IPS-18c (cell line): ENCODE data around the gene ATG9A.
A peak's percentile ranks its signal among the peaks of the same experiment; 100 is the strongest.

Source experiments
- H3K4me3 ChIP-seq: 2 replicates; pipeline ENCODE4 v1.7.0; 2013; ENCODE audit warnings: low read depth, mild to moderate bottlenecking, low read length, moderate library complexity; ENCODE audit not compliant: insufficient read depth
- H3K9me3 ChIP-seq: one replicate; pipeline ENCODE4 v1.6.1; 2013; ENCODE audit warnings: mild to moderate bottlenecking, low read length, moderate library complexity; ENCODE audit not compliant: control insufficient read depth, insufficient read depth

ATG9A gene

GRCh38 chr2:219254590-219255201 lies 25.3 kb upstream of the ATG9A start:
- Histone ChIP-seq H3K4me3 (peak overlapping the region; percentile 38; the same call in 1 of the 2 replicates), H3K9me3 (no peaks in the 10 kb centered on the region)

- Histone ChIP-seq H3K9me3 (no peaks in the 10 kb centered on the region), H3K4me3 (peak within 1 kb of the TSS; percentile 45)
Observed at GRCh38 chr2:219253753-219254589, 24.5 kb upstream of the ATG9A start, which contains the start of gene TUBA4A. Gene TUBA4A (minus strand): TSS chr2:219253918. CDS start chr2:219253858, 60 bp downstream.

DNA sequence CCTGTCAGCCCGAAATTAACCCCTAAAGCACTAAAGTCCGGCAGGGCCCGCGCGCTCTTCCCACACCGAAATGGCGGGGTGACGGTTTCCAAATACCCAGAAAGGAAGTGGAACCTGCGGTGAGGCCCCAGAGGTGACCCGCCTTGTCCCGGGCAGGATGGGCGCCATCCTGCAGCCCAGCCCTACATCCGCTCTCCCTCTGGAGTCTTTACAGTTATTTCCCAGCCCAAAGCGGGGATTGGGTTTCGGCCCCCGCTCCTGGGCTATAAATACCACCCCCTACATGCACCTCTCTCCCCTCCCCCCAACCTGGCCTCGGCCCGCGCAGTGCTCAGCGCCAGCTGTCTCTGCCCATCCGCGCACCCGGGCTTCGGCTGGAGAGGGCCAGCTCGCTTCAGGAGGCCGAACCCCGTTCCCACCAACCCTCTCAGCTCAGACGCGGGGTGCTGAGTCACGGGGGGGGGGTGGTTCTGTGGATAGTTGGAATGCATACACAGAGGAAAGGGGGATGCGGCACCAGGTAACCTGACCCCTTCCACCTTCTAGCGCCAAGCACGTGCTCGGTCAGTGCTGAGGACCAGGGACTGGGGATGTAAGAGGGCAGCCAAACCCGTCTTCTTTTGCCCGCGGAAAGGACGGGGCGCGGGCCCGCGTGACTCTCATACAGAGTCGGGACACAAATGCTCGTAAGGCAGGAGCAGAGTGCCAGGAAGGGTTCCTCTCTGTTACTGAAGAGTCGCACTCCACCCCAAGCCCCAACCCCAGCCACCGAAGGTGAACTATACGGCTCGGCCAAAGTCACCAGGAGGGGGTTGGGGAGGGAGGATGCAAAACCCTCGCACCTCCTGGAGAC lies 23.7 kb upstream of the ATG9A start, which contains the start of gene TUBA4B:
TSS of gene TUBA4B (plus strand) at position 344 of the 853 bp plus-strand sequence. CDS start at position 509, 165 bp downstream.
- Histone ChIP-seq H3K9me3 (no peaks in the 10 kb centered on the region), H3K4me3 (peak within 1 kb of the TSS; percentile 45)

- Histone ChIP-seq H3K9me3 (no peaks in the 10 kb centered on the region), H3K4me3 (peak overlapping the region; percentile 45)
Observed at GRCh38 chr2:219252570-219252899, 23.1 kb upstream of the ATG9A start.

GRCh38 chr2:219252084-219252483 lies 22.6 kb upstream of the ATG9A start:
- H3K4me3 ChIP-seq = no peak overlapping the region
- no peaks in the 10 kb centered on the region for H3K9me3 ChIP-seq

- no peak overlapping the region for H3K4me3 ChIP-seq
- H3K9me3 ChIP-seq = no peaks in the 10 kb centered on the region
Observed at GRCh38 chr2:219251656-219252055, 22.2 kb upstream of the ATG9A start.

DNA sequence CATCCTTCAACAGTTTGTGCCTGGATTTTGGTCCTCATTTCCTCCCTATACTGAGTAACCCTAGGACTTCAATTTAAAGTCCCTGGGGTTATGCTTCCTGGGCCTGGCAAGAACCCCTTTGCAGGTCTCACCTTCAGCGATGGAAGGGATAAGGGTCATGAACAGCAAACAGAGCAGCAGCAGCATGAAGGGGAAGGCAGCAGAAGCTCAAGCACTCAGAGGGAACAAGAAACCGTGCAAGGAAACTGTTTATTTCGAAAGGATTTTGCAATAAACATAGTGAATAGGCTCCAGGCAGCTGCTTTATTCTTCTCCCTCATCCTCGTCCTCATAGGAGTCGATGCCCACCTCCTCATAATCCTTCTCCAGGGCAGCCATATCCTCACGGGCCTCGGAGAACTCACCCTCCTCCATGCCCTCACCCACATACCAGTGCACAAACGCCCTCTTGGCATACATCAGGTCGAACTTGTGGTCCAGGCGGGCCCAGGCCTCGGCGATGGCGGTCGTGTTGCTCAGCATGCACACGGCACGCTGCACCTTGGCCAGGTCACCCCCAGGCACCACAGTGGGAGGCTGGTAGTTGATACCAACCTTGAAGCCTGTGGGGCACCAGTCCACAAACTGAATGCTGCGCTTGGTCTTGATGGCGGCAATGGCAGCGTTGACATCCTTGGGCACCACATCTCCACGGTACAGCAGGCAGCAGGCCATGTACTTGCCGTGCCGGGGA lies 20.8 kb upstream of the ATG9A start:
- Histone ChIP-seq H3K9me3 (no peaks in the 10 kb centered on the region), H3K4me3 (no peak overlapping the region)

DNA sequence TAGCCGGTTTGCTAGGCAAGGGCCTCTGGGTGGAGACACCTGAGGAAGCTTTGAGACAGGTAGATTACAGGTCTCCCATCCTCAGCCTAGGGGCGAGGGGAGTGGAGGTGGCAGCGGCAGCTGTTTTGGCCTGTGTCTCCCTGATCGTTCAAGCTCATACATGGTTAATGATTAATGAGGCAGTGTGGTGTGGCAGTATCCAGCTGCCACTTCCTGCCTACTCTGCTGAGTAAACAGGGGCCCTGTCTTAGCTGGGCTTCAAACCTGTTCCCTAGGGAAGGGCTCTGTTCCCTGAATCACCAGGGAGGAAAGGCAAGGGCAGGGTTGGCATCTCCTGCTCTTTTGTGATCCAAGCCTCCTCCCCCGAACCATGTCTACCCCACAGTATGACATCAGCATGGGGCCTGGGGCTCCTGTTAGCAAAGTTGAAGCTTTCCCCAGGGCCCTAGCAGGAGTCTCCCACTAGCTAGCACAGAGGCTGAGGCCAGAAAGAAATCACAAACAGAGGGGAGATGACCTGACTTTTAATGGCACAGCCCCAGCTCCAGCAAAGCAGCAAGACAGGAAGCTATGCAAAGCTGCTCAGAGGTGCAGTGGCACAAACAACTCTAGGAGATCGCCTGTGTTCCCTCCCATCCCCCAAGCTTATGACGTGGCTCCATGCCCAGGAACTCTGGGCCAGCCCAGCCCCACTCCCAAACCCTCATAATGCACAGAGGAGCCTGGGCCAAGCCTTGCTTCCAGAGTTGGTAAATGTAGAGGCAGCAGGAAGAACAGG lies 20.0 kb upstream of the ATG9A start:
- H3K4me3 ChIP-seq = no peak overlapping the region
- no peaks in the 10 kb centered on the region for H3K9me3 ChIP-seq

- H3K9me3 ChIP-seq = no peaks in the 10 kb centered on the region
- no peak overlapping the region for H3K4me3 ChIP-seq
Observed at GRCh38 chr2:219248845-219249202, 19.4 kb upstream of the ATG9A start.

GRCh38 chr2:219247678-219248642 lies 18.5 kb upstream of the ATG9A start:
- H3K4me3 ChIP-seq = no peak overlapping the region
- H3K9me3 ChIP-seq = no peaks in the 10 kb centered on the region

DNA sequence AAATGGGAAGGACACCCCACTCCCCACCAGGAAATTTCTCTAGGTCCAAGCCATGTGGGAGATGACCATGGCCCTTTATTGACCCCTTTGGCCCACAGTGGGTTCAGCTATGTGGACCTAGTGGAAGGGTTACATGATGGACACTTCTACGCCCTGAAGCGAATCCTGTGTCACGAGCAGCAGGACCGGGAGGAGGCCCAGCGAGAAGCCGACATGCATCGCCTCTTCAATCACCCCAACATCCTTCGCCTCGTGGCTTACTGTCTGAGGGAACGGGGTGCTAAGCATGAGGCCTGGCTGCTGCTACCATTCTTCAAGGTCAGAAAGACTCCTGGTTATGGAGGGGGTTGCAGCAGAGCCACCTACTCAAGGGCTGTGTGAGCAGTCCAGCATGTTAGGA lies 17.1 kb upstream of the ATG9A start:
- H3K4me3 ChIP-seq = no peak overlapping the region
- no peaks in the 10 kb centered on the region for H3K9me3 ChIP-seq

DNA sequence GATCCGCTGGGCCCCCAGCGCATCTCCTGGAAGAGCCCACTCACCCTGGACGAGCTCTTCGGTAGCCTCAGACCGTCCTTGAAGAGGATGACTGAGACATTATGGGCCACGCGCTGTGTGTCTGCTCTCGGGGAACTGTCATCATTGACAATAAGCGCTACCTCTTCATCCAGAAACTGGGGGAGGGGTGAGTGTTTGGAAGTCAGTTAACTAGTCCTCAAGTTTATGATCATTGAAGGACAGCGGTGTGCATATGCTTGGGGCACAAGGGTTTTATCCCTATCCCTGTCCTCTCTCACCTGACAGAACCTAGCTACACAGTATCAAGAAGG lies 16.4 kb upstream of the ATG9A start:
- H3K4me3 ChIP-seq = peak overlapping the region; percentile 85

DNA sequence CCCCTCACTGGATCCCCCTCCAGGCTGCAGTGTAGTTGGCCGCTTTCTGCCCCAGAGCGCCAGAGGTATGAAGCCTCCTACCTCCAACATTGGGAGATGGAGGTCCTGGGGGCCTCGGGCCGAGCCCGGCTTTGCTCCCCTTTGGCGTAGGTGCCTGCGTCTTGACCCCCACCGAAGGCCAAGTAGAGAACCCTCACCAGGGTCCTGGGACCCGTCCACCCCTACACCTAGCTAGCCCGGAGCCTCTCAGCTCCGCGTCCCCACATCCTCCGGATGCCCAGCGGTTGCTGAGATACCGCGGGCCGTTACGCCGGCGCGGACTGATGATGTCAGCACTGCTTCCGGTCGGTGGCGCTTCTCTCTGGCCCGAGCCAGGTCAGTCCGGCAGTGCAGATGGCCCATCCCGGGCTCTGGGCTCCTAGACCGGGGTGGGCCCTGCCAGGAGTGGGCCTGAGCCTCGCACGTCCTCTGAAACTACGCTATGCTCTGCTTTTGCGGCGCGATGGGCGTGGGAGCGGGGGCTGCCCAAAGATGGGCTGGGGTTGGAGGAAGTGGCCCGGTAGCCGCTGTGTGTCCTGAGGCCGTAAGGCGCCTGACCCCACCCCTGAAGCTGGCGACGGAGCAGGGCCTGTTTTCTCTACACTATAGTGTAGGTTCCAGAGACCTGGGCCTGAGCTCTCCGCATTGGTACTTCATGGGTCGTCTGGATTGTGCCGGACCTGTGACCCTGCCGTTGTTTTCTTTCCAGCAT lies 15.9 kb upstream of the ATG9A start, which contains the start of the genes GLB1L and STK16:
TSS of gene GLB1L (minus strand) at position 297 of the 751 bp plus-strand sequence. CDS start 1,871 bp downstream, outside the sequence.
TSS of gene STK16 (plus strand) at position 332 of the 751 bp plus-strand sequence. CDS start 521 bp downstream, outside the sequence.
- no peaks in the 10 kb centered on the region for H3K9me3 ChIP-seq

More for the DNA sequence above, 16.4 kb upstream of the ATG9A start:
- no peaks in the 10 kb centered on the region for H3K9me3 ChIP-seq

GRCh38 chr2:219244789-219245147 lies 15.3 kb upstream of the ATG9A start:
- Histone ChIP-seq H3K4me3 (peak overlapping the region; percentile 85), H3K9me3 (no peaks in the 10 kb centered on the region)

More for the DNA sequence above, 15.9 kb upstream of the ATG9A start, which contains the start of the genes GLB1L and STK16:
- peak within 1 kb of the TSS; percentile 85 for H3K4me3 ChIP-seq
